Activated CD8-positive, alpha-beta T cell treated with anti-CD3 and anti-CD28 coated beads, Interleukin-2, amount 10 ng/mL, durations not matched to agents 7 days and 5 days (primary cell): ENCODE data around the gene MAP3K14. TPM values are rescaled to one million over a fixed set of nuclear protein-coding genes. Genes with fewer than 3 reads are reported as not detected.

Experiments used
- ATAC-seq: fragments of 150-1000 bp; cut with Tn5 transposase; one replicate; pipeline ENCODE4 v1.10.0; 2021; ENCODE audit warnings: moderate library complexity
- CTCF ChIA-PET: fragments of 350-600 bp; sonication (Branson Sonifier 250); formaldehyde crosslinking; loops from one replicate; lab custom pipeline; 2021; ENCODE audit warnings: antibody characterized with exemption; lab: Charles Lee
- POLR2A ChIA-PET: fragments of 350-600 bp; sonication (Branson Sonifier 250); formaldehyde crosslinking; loops from one replicate; lab custom pipeline; 2021; ENCODE audit warnings: antibody characterized with exemption; lab: Charles Lee
- DNase-seq: peaks from one replicate; pipeline ENCODE4 v3.0.0-alpha.2; 2020
- H3K27ac Mint-ChIP-seq: one replicate; pipeline ENCODE4 v1.8.0; 2021; ENCODE audit warnings: mild to moderate bottlenecking, mixed read lengths
- H3K27me3 Mint-ChIP-seq: one replicate; pipeline ENCODE4 v1.8.0; 2021; ENCODE audit warnings: low read depth, mixed read lengths
- H3K36me3 Mint-ChIP-seq: one replicate; pipeline ENCODE4 v1.8.0; 2021; ENCODE audit warnings: low read depth, mixed read lengths
- H3K4me1 Mint-ChIP-seq: one replicate; pipeline ENCODE4 v1.8.0; 2021; ENCODE audit warnings: low read depth, mixed read lengths
- H3K4me3 Mint-ChIP-seq: one replicate; pipeline ENCODE4 v1.8.0; 2021; ENCODE audit warnings: mild to moderate bottlenecking, mixed read lengths
- H3K9me3 Mint-ChIP-seq: one replicate; pipeline ENCODE4 v1.8.0; 2022; ENCODE audit warnings: mixed read lengths; ENCODE audit not compliant: insufficient read depth
- total RNA-seq, 2 experiments: library from RNA; stranded (reverse); gene quantifications; one replicate each; pipeline ENCODE4 v1.2.3, GENCODE V29; 2021

Gene MAP3K14
- total RNA-seq, 2 experiments from 2014 or later, result 17.5 to 23.8 TPM

- Mint-ChIP-seq H3K9me3 (no peaks in the 10 kb centered on the region), H3K27me3 (no peaks in the 10 kb centered on the region), H3K36me3 (peaks cover 64% of the 10 kb centered on the region), H3K4me1 (peaks cover 91% of the 10 kb centered on the region), H3K27ac (peak overlapping the region; percentile 79), H3K4me3 (peak overlapping the region; percentile 25)
- ATAC-seq (no peak), DNase-seq (peak; percentile 35)
- CTCF ChIA-PET, result interaction anchor here (0.6 to 12.9 kb wide), 9 partner anchors 12 to 754 kb away, joined by 3 to 410 read pairs (median 4); partner anchors contain the start of gene FMNL1
- POLR2A ChIA-PET, result interaction anchor here (0.8 to 6.5 kb wide), 6 partner anchors 10 to 82 kb away, joined by 3 to 97 read pairs (median 5); partner anchors contain the start of genes FMNL1 and HEXIM1
Observed at GRCh38 chr17:45231481-45232116, 85.2 kb downstream of the MAP3K14 start.

GRCh38 chr17:45230787-45231480, 85.9 kb downstream of the MAP3K14 start:
- H3K4me3 Mint-ChIP-seq, result no peak overlapping the region
- H3K36me3 Mint-ChIP-seq, result peaks cover 66% of the 10 kb centered on the region
- H3K4me1 Mint-ChIP-seq, result peaks cover 95% of the 10 kb centered on the region
- DNase-seq (no peak), ATAC-seq (no peak)
- POLR2A ChIA-PET, result interaction anchor here (1.4 to 6.5 kb wide), 4 partner anchors 10 to 81 kb away, joined by 3 to 97 read pairs (median 28); partner anchors contain the start of genes FMNL1 and HEXIM1
- no peaks in the 10 kb centered on the region for H3K27me3 Mint-ChIP-seq
- H3K27ac Mint-ChIP-seq, result peak overlapping the region; percentile 94
- CTCF ChIA-PET, result interaction anchor here (0.6 to 12.9 kb wide), 8 partner anchors 11 to 753 kb away, joined by 3 to 410 read pairs (median 4); partner anchors contain the start of genes ACBD4 and FMNL1
- no peaks in the 10 kb centered on the region for H3K9me3 Mint-ChIP-seq

GRCh38 chr17:45230410-45230786, 86.4 kb downstream of the MAP3K14 start:
- Mint-ChIP-seq H3K4me3 (no peak overlapping the region), H3K27ac (peak overlapping the region; percentile 94), H3K4me1 (peaks cover 95% of the 10 kb centered on the region), H3K36me3 (peaks cover 66% of the 10 kb centered on the region), H3K27me3 (no peaks in the 10 kb centered on the region), H3K9me3 (no peaks in the 10 kb centered on the region)
- ChIA-PET CTCF (interaction anchor here (0.8 to 12.9 kb wide), 4 partner anchors 11 to 95 kb away, joined by 3 to 410 read pairs (median 30); partner anchors contain the start of genes ACBD4 and FMNL1), POLR2A (interaction anchor here (3.5 to 6.5 kb wide), 3 partner anchors 9 to 81 kb away, joined by 43 to 97 read pairs (median 48); partner anchors contain the start of genes FMNL1 and HEXIM1)
- DNase-seq, result no peak
- ATAC-seq, result no peak

GRCh38 chr17:45229681-45230409, 87.0 kb downstream of the MAP3K14 start:
- ChIA-PET POLR2A (interaction anchor here (0.6 to 6.5 kb wide), 9 partner anchors 9 to 156 kb away, joined by 3 to 97 read pairs (median 7); partner anchors contain the start of genes FMNL1, HEXIM1 and MAP3K14), CTCF (interaction anchor here (1.2 to 12.9 kb wide), 7 partner anchors 9 to 155 kb away, joined by 3 to 410 read pairs (median 24); partner anchors contain the start of genes ACBD4, FMNL1 and HEXIM1)
- H3K4me3 Mint-ChIP-seq, result peak overlapping the region; percentile 100
- H3K36me3 Mint-ChIP-seq, result peaks cover 66% of the 10 kb centered on the region
- DNase-seq (no peak), ATAC-seq (no peak)
- peaks cover 95% of the 10 kb centered on the region for H3K4me1 Mint-ChIP-seq
- H3K9me3 Mint-ChIP-seq, result no peaks in the 10 kb centered on the region
- no peaks in the 10 kb centered on the region for H3K27me3 Mint-ChIP-seq
- peak overlapping the region; percentile 94 for H3K27ac Mint-ChIP-seq

GRCh38 chr17:45228763-45229539, 87.9 kb downstream of the MAP3K14 start:
- Mint-ChIP-seq H3K4me3 (peak overlapping the region; percentile 100), H3K9me3 (no peaks in the 10 kb centered on the region), H3K27me3 (no peaks in the 10 kb centered on the region), H3K27ac (peak overlapping the region; percentile 94), H3K36me3 (peaks cover 70% of the 10 kb centered on the region), H3K4me1 (peaks cover 93% of the 10 kb centered on the region)
- ChIA-PET POLR2A (interaction anchor here (0.6 to 6.5 kb wide), 11 partner anchors 8 to 258 kb away, joined by 3 to 97 read pairs (median 6); partner anchors contain the start of genes FMNL1, HEXIM1 and MAP3K14), CTCF (interaction anchor here (0.8 to 12.9 kb wide), 8 partner anchors 8 to 156 kb away, joined by 3 to 410 read pairs (median 17); partner anchors contain the start of genes ACBD4, FMNL1 and HEXIM1)
- peak; percentile 83 for DNase-seq
- peak; percentile 41 for ATAC-seq

GRCh38 chr17:45227926-45228762, 88.7 kb downstream of the MAP3K14 start:
- Mint-ChIP-seq H3K4me1 (peaks cover 85% of the 10 kb centered on the region), H3K27ac (peak overlapping the region; percentile 94), H3K36me3 (peaks cover 73% of the 10 kb centered on the region), H3K4me3 (peak overlapping the region; percentile 100), H3K9me3 (no peaks in the 10 kb centered on the region), H3K27me3 (no peaks in the 10 kb centered on the region)
- ChIA-PET POLR2A (interaction anchor here (0.6 to 6.5 kb wide), 15 partner anchors 7 to 981 kb away, joined by 3 to 97 read pairs (median 4); partner anchors contain the start of genes FMNL1, HEXIM1, HEXIM2 and MAP3K14), CTCF (interaction anchor here (0.7 to 12.9 kb wide), 10 partner anchors 8 to 200 kb away, joined by 3 to 410 read pairs (median 7); partner anchors contain the start of genes ACBD4, FMNL1 and HEXIM1)
- DNase-seq, result no peak
- no peak for ATAC-seq

GRCh38 chr17:45227101-45227925, 89.5 kb downstream of the MAP3K14 start:
- no peak for ATAC-seq
- H3K27ac Mint-ChIP-seq, result peak overlapping the region; percentile 94
- H3K36me3 Mint-ChIP-seq, result peaks cover 74% of the 10 kb centered on the region
- ChIA-PET CTCF (interaction anchor here (0.7 to 14.2 kb wide), 13 partner anchors 6 to 201 kb away, joined by 3 to 410 read pairs (median 10); partner anchors contain the start of genes ACBD4, FMNL1 and HEXIM1), POLR2A (interaction anchor here (0.7 to 9.0 kb wide), 21 partner anchors 6 to 980 kb away, joined by 3 to 132 read pairs (median 7); partner anchors contain the start of genes FMNL1, HEXIM1, HEXIM2 and MAP3K14)
- DNase-seq, result peak; percentile 52
- no peaks in the 10 kb centered on the region for H3K9me3 Mint-ChIP-seq
- H3K4me3 Mint-ChIP-seq, result peak overlapping the region; percentile 100
- H3K27me3 Mint-ChIP-seq, result no peaks in the 10 kb centered on the region
- peaks cover 77% of the 10 kb centered on the region for H3K4me1 Mint-ChIP-seq

GRCh38 chr17:45226576-45226975, 90.2 kb downstream of the MAP3K14 start:
- Mint-ChIP-seq H3K36me3 (peaks cover 69% of the 10 kb centered on the region), H3K27me3 (no peaks in the 10 kb centered on the region), H3K4me3 (peak overlapping the region; percentile 100), H3K9me3 (no peaks in the 10 kb centered on the region), H3K4me1 (peaks cover 70% of the 10 kb centered on the region), H3K27ac (peak overlapping the region; percentile 94)
- ATAC-seq, result no peak
- ChIA-PET CTCF (interaction anchor here (1.0 to 14.2 kb wide), 10 partner anchors 7 to 91 kb away, joined by 3 to 410 read pairs (median 8); partner anchors contain the start of genes ACBD4 and HEXIM1), POLR2A (interaction anchor here (0.8 to 9.0 kb wide), 19 partner anchors 8 to 357 kb away, joined by 3 to 132 read pairs (median 5); partner anchors contain the start of genes HEXIM1 and MAP3K14)
- DNase-seq, result no peak
